H9 (cell line): ENCODE results near the gene PI16. TPM values are rescaled to one million over a fixed set of nuclear protein-coding genes. Genes with fewer than 3 reads are reported as not detected.

Experiments
- DNase-seq: peaks from one replicate; pipeline ENCODE4 v3.0.0-alpha.2; 2017
- H2AFZ ChIP-seq: one replicate; pipeline ENCODE4 v1.6.1; 2013; ENCODE audit warnings: mild to moderate bottlenecking, low read length, control low read depth, moderate library complexity
- H2AK5ac ChIP-seq: 2 replicates; pipeline ENCODE4 v1.6.1; 2013; ENCODE audit warnings: low read length, control low read depth, mixed read lengths; ENCODE audit not compliant: insufficient read length
- H2BK120ac ChIP-seq: one replicate; pipeline ENCODE4 v1.6.1; 2013; ENCODE audit warnings: low read depth, mild to moderate bottlenecking, low read length, control low read depth, inconsistent platforms; ENCODE audit not compliant: poor library complexity, severe bottlenecking
- H2BK12ac ChIP-seq: 2 replicates; pipeline ENCODE4 v1.6.1; 2013; ENCODE audit warnings: low read length, control low read depth, mixed read lengths, low read depth; ENCODE audit not compliant: insufficient read length
- H2BK15ac ChIP-seq: 2 replicates; pipeline ENCODE4 v1.6.1; 2013; ENCODE audit warnings: low read depth, low read length, control low read depth
- H2BK20ac ChIP-seq: one replicate; pipeline ENCODE4 v1.6.1; 2013; ENCODE audit warnings: low read depth, mild to moderate bottlenecking, low read length, control low read depth, inconsistent platforms; ENCODE audit not compliant: poor library complexity, severe bottlenecking
- H2BK5ac ChIP-seq: 2 replicates; pipeline ENCODE4 v1.6.1; 2013; ENCODE audit warnings: low read length, control low read depth, mixed read lengths; ENCODE audit not compliant: insufficient read length
- H3K14ac ChIP-seq: 2 replicates; pipeline ENCODE4 v1.6.1; 2013; ENCODE audit warnings: low read length, control low read depth; ENCODE audit not compliant: insufficient read depth
- H3K18ac ChIP-seq: 2 replicates; pipeline ENCODE4 v1.6.1; 2013; ENCODE audit warnings: low read depth, mild to moderate bottlenecking, mixed read lengths, low read length, control low read depth; ENCODE audit not compliant: insufficient read length
- H3K23ac ChIP-seq: 2 replicates; pipeline ENCODE4 v1.6.1; 2013; ENCODE audit warnings: low read length, control low read depth, mixed read lengths, low read depth; ENCODE audit not compliant: insufficient read length
- H3K23me2 ChIP-seq: 2 replicates; pipeline ENCODE4 v1.6.1; 2013; ENCODE audit warnings: low read depth, mild to moderate bottlenecking, mixed read lengths, low read length, control low read depth; ENCODE audit not compliant: insufficient read length, poor library complexity, severe bottlenecking
- H3K27ac ChIP-seq: 2 replicates; pipeline ENCODE4 v1.5.1; 2013; ENCODE audit warnings: low read length, control low read depth, mixed read lengths, low read depth; ENCODE audit not compliant: insufficient read length
- H3K27me3 ChIP-seq: 2 replicates; pipeline ENCODE4 v1.6.1; 2013; ENCODE audit warnings: low read length, control low read depth, inconsistent platforms; ENCODE audit not compliant: insufficient read depth
- H3K4ac ChIP-seq: 2 replicates; pipeline ENCODE4 v1.6.1; 2013; ENCODE audit warnings: low read depth, mild to moderate bottlenecking, control low read depth, inconsistent platforms, low read length, moderate library complexity
- H3K4me1 ChIP-seq: 2 replicates; pipeline ENCODE4 v1.6.1; 2013; ENCODE audit warnings: low read length, control low read depth, inconsistent platforms; ENCODE audit not compliant: insufficient read depth
- H3K4me2 ChIP-seq: 2 replicates; pipeline ENCODE4 v1.6.1; 2013; ENCODE audit warnings: low read length, control low read depth, mixed read lengths; ENCODE audit not compliant: insufficient read length, insufficient read depth
- H3K56ac ChIP-seq: 2 replicates; pipeline ENCODE4 v1.6.1; 2013; ENCODE audit warnings: low read depth, mild to moderate bottlenecking, mixed read lengths, low read length, control low read depth; ENCODE audit not compliant: insufficient read length
- H3K79me1 ChIP-seq: 2 replicates; pipeline ENCODE4 v1.6.1; 2013; ENCODE audit warnings: low read depth, mild to moderate bottlenecking, moderate library complexity, low read length, control low read depth, inconsistent platforms; ENCODE audit not compliant: insufficient read depth, poor library complexity, severe bottlenecking
- H3K79me2 ChIP-seq: 2 replicates; pipeline ENCODE4 v1.6.1; 2013; ENCODE audit warnings: low read length, control low read depth, inconsistent platforms; ENCODE audit not compliant: insufficient read depth
- H3K9ac ChIP-seq: 2 replicates; pipeline ENCODE4 v1.6.1; 2013; ENCODE audit warnings: low read length, control low read depth, mixed read lengths; ENCODE audit not compliant: insufficient read length; ENCODE audit errors: extremely low read depth
- H3K9me3 ChIP-seq: one replicate; pipeline ENCODE4 v1.6.1; 2013; ENCODE audit warnings: low read depth, low read length, inconsistent platforms; ENCODE audit not compliant: control insufficient read depth
- H3T11ph ChIP-seq: one replicate; pipeline ENCODE4 v1.6.1; 2013; ENCODE audit warnings: mild to moderate bottlenecking, low read length, control low read depth, inconsistent platforms
- H4K20me1 ChIP-seq: one replicate; pipeline ENCODE4 v1.6.1; 2013; ENCODE audit not compliant: control insufficient read depth, insufficient read length, insufficient read depth
- H4K5ac ChIP-seq: 2 replicates; pipeline ENCODE4 v1.6.1; 2013; ENCODE audit warnings: low read depth, mild to moderate bottlenecking, mixed read lengths, low read length, control low read depth; ENCODE audit not compliant: insufficient read length
- H4K8ac ChIP-seq: replicated peaks from 2 replicates; pipeline ENCODE4 v1.6.1; 2013; ENCODE audit warnings: low read length, control low read depth, mixed read lengths, low read depth; ENCODE audit not compliant: insufficient read length
- H4K91ac ChIP-seq: 2 replicates; pipeline ENCODE4 v1.6.1; 2013; ENCODE audit warnings: low read depth, mild to moderate bottlenecking, moderate library complexity, mixed read lengths, low read length, control low read depth; ENCODE audit not compliant: insufficient read length
- H3K27ac Mint-ChIP-seq, 3 experiments: 2 replicates in 2 of 3; 3 replicates in 1 of 3; pipeline ENCODE4 v1.8.0; 2020 to 2021; ENCODE audit warnings: mixed read lengths in 3 of 3, mild to moderate bottlenecking in 1 of 3, moderate library complexity in 1 of 3
- H3K27me3 Mint-ChIP-seq: 2 replicates; pipeline ENCODE4 v1.8.0; 2021; ENCODE audit warnings: low read depth, mild to moderate bottlenecking, moderate library complexity, mixed read lengths
- H3K36me3 Mint-ChIP-seq, 3 experiments: 2 replicates in 2 of 3; 3 replicates in 1 of 3; pipeline ENCODE4 v1.8.0; 2020 to 2021; ENCODE audit warnings: low read depth in 3 of 3, mixed read lengths in 3 of 3; ENCODE audit not compliant: insufficient read depth in 1 of 3
- H3K4me1 Mint-ChIP-seq, 2 experiments: 2 replicates each; pipeline ENCODE4 v1.8.0; 2020; ENCODE audit warnings: mixed read lengths in 2 of 2
- H3K4me3 Mint-ChIP-seq, 2 experiments: 2 replicates in 1 of 2; 3 replicates in 1 of 2; pipeline ENCODE4 v1.8.0; 2020 to 2021; ENCODE audit warnings: mild to moderate bottlenecking in 2 of 2, mixed read lengths in 2 of 2, moderate library complexity in 1 of 2
- H3K9me3 Mint-ChIP-seq, 2 experiments: 2 replicates in 1 of 2; 3 replicates in 1 of 2; pipeline ENCODE4 v1.8.0; 2020; ENCODE audit warnings: mild to moderate bottlenecking in 2 of 2, mixed read lengths in 2 of 2, moderate library complexity in 1 of 2
- WGBS: extraction: QIAGEN DNeasy Blood & Tissue Kit; methylation state at CpG from one replicate; pipeline ENCODE4 v1.1.7; 2013; ENCODE audit warnings: missing lambda C conversion rate, low lambda C conversion rate, mixed read lengths; ENCODE audit not compliant: insufficient read length; ENCODE audit errors: extremely low coverage; 5-methylcytosine and 5-hydroxymethylcytosine counted together
- total RNA-seq: library from RNA; stranded (reverse); gene quantifications from 2 replicates; pipeline ENCODE4 v1.2.1, GENCODE V29; 2021
- TF ChIP-seq, protein P1 (sequence below): fragments of 200-600 bp; sonication (generic); conservative IDR thresholded peaks from 3 replicates; pipeline ENCODE4 v1.8.0; 2021; ENCODE audit warnings: antibody characterized with exemption, mild to moderate bottlenecking

The PI16 gene
- total RNA-seq, 1 experiment from 2014 or later = not detected

DNA sequence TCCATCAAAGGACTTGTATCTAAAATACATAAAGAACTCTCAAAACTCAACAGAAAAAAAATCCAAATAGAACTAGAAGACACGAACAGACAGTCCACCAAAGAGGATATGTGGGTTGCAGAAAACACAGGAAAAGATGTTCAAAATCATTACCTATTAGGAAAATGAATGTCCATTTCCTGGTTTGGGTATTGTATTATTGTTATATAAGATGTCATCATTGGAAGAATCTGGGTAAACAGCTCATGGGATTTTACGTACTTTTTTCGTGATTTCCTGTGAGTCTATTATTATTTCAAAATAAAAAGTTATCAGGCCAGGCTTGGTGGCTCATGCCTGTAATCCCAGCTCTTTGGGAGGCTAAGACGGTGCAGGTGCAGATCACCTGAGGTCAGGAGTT is 9.2 kb upstream of the PI16 start:
- Histone ChIP-seq H3K27me3 (no peaks in the 10 kb centered on the region), H3K4me1 (peaks cover 4% of the 10 kb centered on the region), H2BK120ac (no peak overlapping the region), H4K91ac (no peak overlapping the region), H3K9ac (no peak overlapping the region), H3K18ac (no peak overlapping the region), H3K79me2 (no peaks in the 10 kb centered on the region), H3T11ph (no peak overlapping the region), H3K9me3 (no peaks in the 10 kb centered on the region), H3K27ac (no peak overlapping the region), H4K5ac (no peak overlapping the region), H2BK15ac (no peak overlapping the region), H3K23ac (no peak overlapping the region), H3K79me1 (no peaks in the 10 kb centered on the region), H4K8ac (no peak overlapping the region), H2BK12ac (no peak overlapping the region), H3K23me2 (no peaks in the 10 kb centered on the region), H2AFZ (no peak overlapping the region), H3K14ac (no peak overlapping the region), H2AK5ac (no peak overlapping the region), H2BK5ac (no peak overlapping the region), H2BK20ac (no peak overlapping the region), H4K20me1 (no peaks in the 10 kb centered on the region), H3K4me2 (no peak overlapping the region), H3K56ac (no peak overlapping the region), H3K4ac (no peak overlapping the region)
- peaks cover 19 to 24% of the 10 kb centered on the region in 2 experiments for H3K4me1 Mint-ChIP-seq
- H3K4me3 Mint-ChIP-seq = no peak overlapping the region
- no peak for DNase-seq
- H3K27me3 Mint-ChIP-seq = peaks cover 6% of the 10 kb centered on the region; the same call in 1 of the 2 replicates
- no peak overlapping the region for H3K27ac Mint-ChIP-seq
- TF ChIP-seq, protein P1, sequence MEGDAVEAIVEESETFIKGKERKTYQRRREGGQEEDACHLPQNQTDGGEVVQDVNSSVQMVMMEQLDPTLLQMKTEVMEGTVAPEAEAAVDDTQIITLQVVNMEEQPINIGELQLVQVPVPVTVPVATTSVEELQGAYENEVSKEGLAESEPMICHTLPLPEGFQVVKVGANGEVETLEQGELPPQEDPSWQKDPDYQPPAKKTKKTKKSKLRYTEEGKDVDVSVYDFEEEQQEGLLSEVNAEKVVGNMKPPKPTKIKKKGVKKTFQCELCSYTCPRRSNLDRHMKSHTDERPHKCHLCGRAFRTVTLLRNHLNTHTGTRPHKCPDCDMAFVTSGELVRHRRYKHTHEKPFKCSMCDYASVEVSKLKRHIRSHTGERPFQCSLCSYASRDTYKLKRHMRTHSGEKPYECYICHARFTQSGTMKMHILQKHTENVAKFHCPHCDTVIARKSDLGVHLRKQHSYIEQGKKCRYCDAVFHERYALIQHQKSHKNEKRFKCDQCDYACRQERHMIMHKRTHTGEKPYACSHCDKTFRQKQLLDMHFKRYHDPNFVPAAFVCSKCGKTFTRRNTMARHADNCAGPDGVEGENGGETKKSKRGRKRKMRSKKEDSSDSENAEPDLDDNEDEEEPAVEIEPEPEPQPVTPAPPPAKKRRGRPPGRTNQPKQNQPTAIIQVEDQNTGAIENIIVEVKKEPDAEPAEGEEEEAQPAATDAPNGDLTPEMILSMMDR = no peak
- no CpG with 5 or more reads among the region's 4 CpGs for WGBS
- peaks cover 12 to 16% of the 10 kb centered on the region in 2 experiments; a peak in 3 of 5 replicates for H3K9me3 Mint-ChIP-seq
- H3K36me3 Mint-ChIP-seq = peaks cover under 1 to 9% (median 3%) of the 10 kb centered on the region in 3 experiments; a peak in 3 of 7 replicates
